Measurements from ENCODE around the gene NRAP.

Gene NRAP

GRCh38 chr10:113543107-113543955, 120.5 kb downstream of the NRAP start:
- Histone ChIP-seq H4K20me1 (no peaks in the 10 kb centered on the region), H3K27ac (no peak overlapping the region), H3K4me2 (no peak overlapping the region), H3K4me1 (peaks cover 10% of the 10 kb centered on the region), H3K4me3 (no peak overlapping the region), H3K27me3 (no peaks in the 10 kb centered on the region), H3K36me3 (no peaks in the 10 kb centered on the region), H3K9ac (no peak overlapping the region), H3K9me3 (no peaks in the 10 kb centered on the region)
- TF ChIP-seq Cebpa-rat (IDR thresholded peaks at IDR 0.05) = no peak

GRCh38 chr10:113541549-113541927, 122.3 kb downstream of the NRAP start:
- no peak overlapping the region for H3K4me2 ChIP-seq
- no peak for TF ChIP-seq Cebpa-rat (IDR thresholded peaks at IDR 0.05)

GRCh38 chr10:113540845-113541548, 122.8 kb downstream of the NRAP start:
- Histone ChIP-seq H3K4me1 (peaks cover 10% of the 10 kb centered on the region), H4K20me1 (no peaks in the 10 kb centered on the region), H3K9ac (no peak overlapping the region), H3K4me3 (no peak overlapping the region), H3K36me3 (no peaks in the 10 kb centered on the region), H3K4me2 (no peak overlapping the region), H3K9me3 (no peaks in the 10 kb centered on the region), H3K27ac (no peak overlapping the region), H3K27me3 (no peaks in the 10 kb centered on the region)
- no peak for TF ChIP-seq Cebpa-rat (IDR thresholded peaks at IDR 0.05)

More at GRCh38 chr10:113541549-113541927, 122.3 kb downstream of the NRAP start:
- Histone ChIP-seq H3K9me3 (no peaks in the 10 kb centered on the region), H3K27ac (no peak overlapping the region), H3K27me3 (no peaks in the 10 kb centered on the region), H4K20me1 (no peaks in the 10 kb centered on the region), H3K36me3 (no peaks in the 10 kb centered on the region), H3K4me3 (no peak overlapping the region), H3K4me1 (peaks cover 10% of the 10 kb centered on the region), H3K9ac (no peak overlapping the region)

- H3K9ac ChIP-seq = no peak overlapping the region
- H3K27ac ChIP-seq = no peak overlapping the region
- H3K4me2 ChIP-seq = 0 out of 2 replicates have a peak overlapping the region, but pooled peaks have one; percentile 16
- no peak overlapping the region for H3K4me3 ChIP-seq
- no peaks in the 10 kb centered on the region for H4K20me1 ChIP-seq
- no peak for TF ChIP-seq Cebpa-rat (IDR thresholded peaks at IDR 0.05)
- no peaks in the 10 kb centered on the region for H3K36me3 ChIP-seq
- no peaks in the 10 kb centered on the region for H3K27me3 ChIP-seq
- H3K4me1 ChIP-seq = peaks cover 10% of the 10 kb centered on the region
- no peaks in the 10 kb centered on the region for H3K9me3 ChIP-seq
Measured at GRCh38 chr10:113539789-113540188, 124.1 kb downstream of the NRAP start.

All from BLaER1 (cell line).